ENCODE measurements around the gene RPTOR. TPM values are rescaled to one million over a fixed set of nuclear protein-coding genes. Genes with fewer than 3 reads are reported as not detected.

Gene RPTOR
- total RNA-seq, 1 donor from 2014 or later: 32.0 TPM

GRCh38 chr17:80826955-80827645 is 282.5 kb downstream of the RPTOR start:
- FAIRE-seq (peak; percentile 98), DNase-seq (ENCODE audit: low read depth) (peak; percentile 98)
- no peaks in the 10 kb centered on the region for H3K79me2 ChIP-seq (ENCODE audit: insufficient read depth, low read length)
- H3K4me1 ChIP-seq (ENCODE audit: insufficient read depth, low read length): peaks cover 21% of the 10 kb centered on the region
- no peak overlapping the region for H2AFZ ChIP-seq (ENCODE audit: low read depth, low read length)
- H3K9ac ChIP-seq (ENCODE audit: low read length): peak overlapping the region; percentile 58
- Mint-ChIP-seq H3K36me3 (ENCODE audit: low read depth, unreplicated experiment) (peaks cover 18% of the 10 kb centered on the region), H3K27me3 (ENCODE audit: low read depth, unreplicated experiment) (peaks cover 2% of the 10 kb centered on the region), H3K4me1 (ENCODE audit: low read depth, unreplicated experiment) (peaks cover 12% of the 10 kb centered on the region), H3K9me3 (ENCODE audit: unreplicated experiment) (no peaks in the 10 kb centered on the region), H3K27ac (ENCODE audit: unreplicated experiment) (peak overlapping the region; percentile 77), H3K4me3 (ENCODE audit: unreplicated experiment) (no peak overlapping the region)
- no peak for TF ChIP-seq CTCF (IDR thresholded peaks at IDR 0.05; ENCODE audit: insufficient read depth, low read depth, low read length)
- no peak for TF ChIP-seq EZH2 (IDR thresholded peaks at IDR 0.05; ENCODE audit: insufficient read depth, low read length)
- H3K4me3 ChIP-seq (ENCODE audit: insufficient read depth, low read depth, low read length): peak overlapping the region; percentile 12
- H3K9me3 ChIP-seq (ENCODE audit: insufficient read depth, low read depth, low read length): no peaks in the 10 kb centered on the region
- H3K27ac ChIP-seq (ENCODE audit: low read depth, low read length): peak overlapping the region; percentile 75
- no peaks in the 10 kb centered on the region for H4K20me1 ChIP-seq (ENCODE audit: insufficient read depth, low read length)
- no peaks in the 10 kb centered on the region for H3K36me3 ChIP-seq (ENCODE audit: insufficient read depth, low read length)
- no peaks in the 10 kb centered on the region for H3K27me3 ChIP-seq (ENCODE audit: insufficient read depth, low read length)
- H3K4me2 ChIP-seq (ENCODE audit: low read length): peak overlapping the region; percentile 62

GRCh38 chr17:80827646-80828643 is 283.3 kb downstream of the RPTOR start:
- Histone ChIP-seq H3K27me3 (ENCODE audit: insufficient read depth, low read length) (no peaks in the 10 kb centered on the region), H3K4me1 (ENCODE audit: insufficient read depth, low read length) (peaks cover 29% of the 10 kb centered on the region), H3K4me3 (ENCODE audit: insufficient read depth, low read depth, low read length) (no peak overlapping the region), H2AFZ (ENCODE audit: low read depth, low read length) (no peak overlapping the region), H3K79me2 (ENCODE audit: insufficient read depth, low read length) (no peaks in the 10 kb centered on the region), H3K27ac (ENCODE audit: low read depth, low read length) (peak overlapping the region; percentile 75), H4K20me1 (ENCODE audit: insufficient read depth, low read length) (no peaks in the 10 kb centered on the region), H3K4me2 (ENCODE audit: low read length) (peak overlapping the region; percentile 62), H3K9ac (ENCODE audit: low read length) (peak overlapping the region; percentile 58), H3K36me3 (ENCODE audit: insufficient read depth, low read length) (no peaks in the 10 kb centered on the region), H3K9me3 (ENCODE audit: insufficient read depth, low read depth, low read length) (no peaks in the 10 kb centered on the region)
- Mint-ChIP-seq H3K27me3 (ENCODE audit: low read depth, unreplicated experiment) (peaks cover 2% of the 10 kb centered on the region), H3K36me3 (ENCODE audit: low read depth, unreplicated experiment) (peaks cover 15% of the 10 kb centered on the region), H3K9me3 (ENCODE audit: unreplicated experiment) (no peaks in the 10 kb centered on the region), H3K4me3 (ENCODE audit: unreplicated experiment) (no peak overlapping the region), H3K4me1 (ENCODE audit: low read depth, unreplicated experiment) (peaks cover 20% of the 10 kb centered on the region), H3K27ac (ENCODE audit: unreplicated experiment) (no peak overlapping the region)
- no peak for TF ChIP-seq EZH2 (IDR thresholded peaks at IDR 0.05; ENCODE audit: insufficient read depth, low read length)
- TF ChIP-seq CTCF (IDR thresholded peaks at IDR 0.05; ENCODE audit: insufficient read depth, low read depth, low read length): no peak
- FAIRE-seq (no peak), DNase-seq (ENCODE audit: low read depth) (peak; percentile 36)
